GM19397 (cell line): ENCODE data around the gene TACC2.

Source experiments
- ATAC-seq: cut with Tn5 transposase; IDR thresholded peaks from one replicate; pipeline ENCODE4 v1.9.1; 2021; ENCODE audit warnings: mild to moderate bottlenecking, moderate library complexity; ENCODE audit not compliant: unreplicated experiment

Gene TACC2

DNA sequence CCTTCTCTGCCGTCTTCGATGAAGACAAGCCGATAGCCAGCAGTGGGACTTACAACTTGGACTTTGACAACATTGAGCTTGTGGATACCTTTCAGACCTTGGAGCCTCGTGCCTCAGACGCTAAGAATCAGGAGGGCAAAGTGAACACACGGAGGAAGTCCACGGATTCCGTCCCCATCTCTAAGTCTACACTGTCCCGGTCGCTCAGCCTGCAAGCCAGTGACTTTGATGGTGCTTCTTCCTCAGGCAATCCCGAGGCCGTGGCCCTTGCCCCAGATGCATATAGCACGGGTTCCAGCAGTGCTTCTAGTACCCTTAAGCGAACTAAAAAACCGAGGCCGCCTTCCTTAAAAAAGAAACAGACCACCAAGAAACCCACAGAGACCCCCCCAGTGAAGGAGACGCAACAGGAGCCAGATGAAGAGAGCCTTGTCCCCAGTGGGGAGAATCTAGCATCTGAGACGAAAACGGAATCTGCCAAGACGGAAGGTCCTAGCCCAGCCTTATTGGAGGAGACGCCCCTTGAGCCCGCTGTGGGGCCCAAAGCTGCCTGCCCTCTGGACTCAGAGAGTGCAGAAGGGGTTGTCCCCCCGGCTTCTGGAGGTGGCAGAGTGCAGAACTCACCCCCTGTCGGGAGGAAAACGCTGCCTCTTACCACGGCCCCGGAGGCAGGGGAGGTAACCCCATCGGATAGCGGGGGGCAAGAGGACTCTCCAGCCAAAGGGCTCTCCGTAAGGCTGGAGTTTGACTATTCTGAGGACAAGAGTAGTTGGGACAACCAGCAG lies 221.7 kb downstream of the TACC2 start:
- ATAC-seq, result no peak

DNA sequence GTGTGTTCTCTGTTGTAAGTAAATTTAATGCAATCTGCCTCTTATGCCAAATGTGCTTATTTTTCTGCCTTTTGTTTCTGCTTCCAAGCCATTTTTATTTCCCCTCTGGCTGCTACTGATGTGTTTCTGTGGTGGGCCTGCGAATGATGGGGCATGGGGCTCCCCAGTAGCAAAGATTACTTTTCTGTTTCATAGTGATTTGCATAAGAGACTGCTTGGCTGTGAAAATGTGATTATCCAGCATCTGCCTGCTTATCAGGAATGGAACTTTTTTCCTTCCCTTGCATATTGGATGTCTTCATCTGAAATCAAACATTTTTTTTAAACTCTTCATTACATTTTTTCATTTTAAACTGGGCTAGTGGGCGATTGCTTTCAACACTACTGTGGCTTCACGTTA lies 224.4 kb downstream of the TACC2 start:
- no peak for ATAC-seq

DNA sequence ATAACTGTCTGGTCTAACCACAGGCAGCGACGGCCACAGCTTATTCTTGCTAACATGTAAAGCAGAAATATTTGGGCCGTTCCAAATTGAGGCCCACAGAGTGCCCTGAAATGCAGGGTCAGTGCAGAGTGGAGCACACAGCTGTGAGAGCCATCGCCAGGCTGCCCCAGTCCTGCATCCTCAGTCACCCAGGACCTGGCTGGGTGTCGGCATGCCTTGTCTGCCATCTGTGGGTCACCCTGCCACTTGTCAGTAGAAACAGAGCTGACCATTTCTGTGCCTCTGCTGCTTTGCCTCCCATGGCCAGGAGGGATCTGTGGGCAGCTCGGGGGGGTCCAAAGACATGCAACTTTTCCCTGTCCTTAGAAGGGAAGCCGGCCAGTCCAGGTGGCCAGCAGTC lies 224.8 kb downstream of the TACC2 start:
- no peak for ATAC-seq

DNA sequence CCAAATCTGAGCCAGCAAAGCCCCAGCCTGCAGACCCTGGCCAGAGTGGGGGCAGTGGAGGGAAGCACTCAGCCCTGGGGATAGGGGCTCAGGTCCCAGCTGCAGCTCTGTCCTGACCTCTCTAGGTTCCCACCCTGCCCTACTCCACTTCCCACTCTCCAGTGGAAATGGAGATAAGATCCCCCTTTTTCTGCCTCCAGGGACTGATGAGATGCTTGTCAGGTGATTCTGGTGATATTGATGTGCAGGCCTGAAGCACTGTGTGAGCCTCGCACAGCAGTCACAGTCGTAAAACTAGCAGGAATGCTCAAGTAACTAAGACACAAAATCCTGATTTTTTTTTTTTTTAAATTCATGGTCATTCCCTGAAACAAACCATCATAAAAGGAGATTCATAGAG lies 227.1 kb downstream of the TACC2 start:
- ATAC-seq, result no peak

DNA sequence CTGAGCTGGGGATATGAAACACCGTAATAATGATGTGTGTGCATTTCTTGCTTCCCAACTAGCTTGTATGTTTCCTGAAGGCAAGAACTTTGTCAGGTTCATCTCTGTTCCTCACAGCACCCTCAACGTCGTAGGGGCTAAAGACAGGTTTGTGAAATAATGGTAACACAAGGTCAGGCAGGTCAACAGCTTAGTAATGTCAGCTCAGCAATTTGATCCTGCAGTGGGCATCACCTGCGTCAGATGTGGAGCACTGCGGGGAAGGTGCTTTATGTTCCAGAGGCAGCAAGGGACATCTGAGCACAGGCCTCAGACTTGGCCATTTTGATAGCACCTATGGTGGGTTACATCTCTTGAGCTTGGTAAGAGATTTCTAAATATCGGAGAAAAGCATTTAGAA lies 230.4 kb downstream of the TACC2 start:
- ATAC-seq, result no peak

DNA sequence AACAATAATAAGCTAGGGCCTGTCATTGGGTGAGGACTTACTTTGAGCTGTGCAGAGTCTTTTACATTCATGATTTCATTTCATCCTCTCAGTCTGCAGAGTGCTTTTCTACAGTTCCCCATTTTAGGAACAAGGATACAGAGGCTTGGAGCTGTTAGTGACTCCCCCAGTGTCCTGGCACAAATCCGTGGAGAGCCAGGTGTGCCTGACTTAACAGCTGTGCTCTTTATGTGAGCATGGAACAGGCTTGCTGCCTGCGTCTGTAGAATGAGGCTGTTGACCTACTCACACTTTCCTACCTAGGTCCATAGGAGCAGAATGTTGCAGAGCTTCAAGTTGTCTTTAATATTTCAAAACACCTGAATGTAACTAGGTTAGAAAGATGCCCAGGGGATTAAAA lies 231.8 kb downstream of the TACC2 start:
- ATAC-seq, result no peak

DNA sequence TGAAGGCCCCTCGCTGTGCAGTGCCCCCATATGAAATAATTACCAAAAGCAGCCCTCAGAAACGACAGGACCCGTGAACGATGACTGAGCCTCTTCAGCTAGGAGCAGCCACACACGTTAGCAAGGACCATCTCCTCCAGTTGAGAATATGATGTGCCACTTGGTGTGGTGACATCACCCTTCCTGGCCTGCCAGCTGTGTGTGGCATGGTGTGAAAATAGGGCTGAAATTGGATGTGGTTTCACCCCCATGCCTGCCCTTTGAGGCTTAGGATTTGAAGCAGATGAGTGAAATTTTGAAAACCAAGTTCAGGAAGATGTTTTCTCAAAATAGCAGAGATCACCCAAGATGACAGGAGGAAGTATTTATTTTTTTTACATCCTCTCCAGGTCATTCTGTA lies 233.0 kb downstream of the TACC2 start:
- ATAC-seq, result no peak

DNA sequence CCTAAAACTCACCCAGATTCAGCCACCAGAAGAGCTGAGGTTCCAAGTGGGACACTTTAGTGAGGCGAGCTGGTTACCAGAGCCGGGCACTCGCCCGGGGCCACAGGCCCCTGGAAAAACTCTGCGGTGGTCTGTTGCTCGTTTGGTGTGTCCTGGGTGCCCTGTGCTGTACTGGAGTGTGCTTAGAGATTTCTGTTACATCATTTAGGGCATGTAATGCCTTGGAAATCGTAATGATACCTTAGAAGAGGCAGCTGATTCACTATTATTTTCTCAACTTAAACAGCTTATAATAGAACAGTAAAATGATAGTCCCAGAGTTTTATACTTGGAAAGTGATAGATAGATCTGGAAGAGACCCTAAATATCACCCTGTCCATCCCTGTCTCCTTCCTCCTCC lies 233.7 kb downstream of the TACC2 start:
- no peak for ATAC-seq

DNA sequence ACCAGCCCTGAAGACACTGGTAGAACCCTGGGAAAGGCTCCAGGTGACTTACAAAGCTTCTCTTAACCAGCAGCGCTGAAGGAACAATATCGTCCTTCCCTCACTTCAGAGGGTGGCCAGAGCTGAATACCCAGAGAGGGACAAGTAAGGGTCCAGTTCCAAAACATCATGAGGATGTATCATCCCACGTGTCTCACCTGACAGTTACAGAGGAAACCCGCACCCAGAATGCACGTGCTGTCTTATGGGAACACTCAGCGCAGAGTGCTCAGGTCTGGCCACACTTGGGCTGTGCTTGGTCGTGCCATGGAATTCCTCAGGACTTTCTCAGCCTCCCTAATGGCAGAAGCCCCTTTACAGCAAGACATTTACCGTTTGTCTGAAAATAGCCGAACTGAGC lies 235.2 kb downstream of the TACC2 start:
- ATAC-seq, result no peak

DNA sequence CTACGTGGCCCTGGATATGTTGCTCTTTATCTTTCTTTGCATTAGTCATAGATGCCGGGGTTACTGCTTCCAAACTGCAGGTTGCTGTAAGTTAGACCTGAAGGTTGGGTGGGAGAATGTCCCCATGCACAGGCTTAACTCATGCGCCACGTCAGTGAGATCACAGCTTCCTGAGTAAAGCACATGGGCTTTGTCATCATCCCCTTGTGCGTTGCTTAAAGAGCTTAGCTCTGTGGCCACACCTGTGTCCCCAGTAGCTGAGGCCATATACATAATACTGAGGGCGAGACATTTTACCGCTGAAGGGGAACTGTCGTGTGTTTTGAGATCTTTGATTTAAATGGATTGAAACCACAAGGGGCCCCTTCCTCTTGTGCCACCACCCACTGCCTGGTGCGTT lies 236.4 kb downstream of the TACC2 start:
- ATAC-seq, result no peak

DNA sequence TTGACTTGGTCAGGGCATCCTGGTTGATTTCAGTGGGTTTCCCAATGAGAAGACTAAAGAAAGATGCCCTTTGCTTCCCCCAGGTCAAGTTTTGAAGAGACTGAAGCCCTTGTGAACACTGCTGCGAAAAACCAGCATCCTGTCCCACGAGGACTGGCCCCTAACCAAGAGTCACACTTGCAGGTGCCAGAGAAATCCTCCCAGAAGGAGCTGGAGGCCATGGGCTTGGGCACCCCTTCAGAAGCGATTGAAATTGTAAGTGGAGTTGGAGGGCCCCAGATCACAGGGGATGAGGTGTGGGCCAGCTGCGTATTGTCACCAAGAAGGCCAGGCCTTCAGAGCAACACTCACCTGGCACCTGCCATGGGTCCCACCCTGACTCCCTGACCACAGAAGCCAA lies 238.8 kb downstream of the TACC2 start:
- no peak for ATAC-seq

DNA sequence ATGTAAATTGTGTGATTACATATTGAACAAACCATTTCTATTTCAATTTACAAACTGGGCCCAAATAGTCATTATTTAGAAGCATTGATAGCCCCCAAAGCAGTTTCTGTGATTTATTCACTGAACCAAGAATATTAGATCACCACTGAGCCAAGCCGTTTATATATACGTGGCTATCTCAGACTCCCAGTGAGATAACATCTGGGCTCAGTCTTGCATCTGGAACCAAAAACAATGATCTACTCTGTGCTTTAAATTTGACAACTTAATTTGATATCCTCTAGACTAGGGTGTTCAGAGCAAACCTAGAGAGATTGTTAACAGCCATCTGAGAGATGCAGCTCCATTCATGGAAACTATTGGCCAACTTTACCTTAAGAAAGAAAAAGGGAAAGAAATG lies 240.7 kb downstream of the TACC2 start:
- no peak for ATAC-seq

DNA sequence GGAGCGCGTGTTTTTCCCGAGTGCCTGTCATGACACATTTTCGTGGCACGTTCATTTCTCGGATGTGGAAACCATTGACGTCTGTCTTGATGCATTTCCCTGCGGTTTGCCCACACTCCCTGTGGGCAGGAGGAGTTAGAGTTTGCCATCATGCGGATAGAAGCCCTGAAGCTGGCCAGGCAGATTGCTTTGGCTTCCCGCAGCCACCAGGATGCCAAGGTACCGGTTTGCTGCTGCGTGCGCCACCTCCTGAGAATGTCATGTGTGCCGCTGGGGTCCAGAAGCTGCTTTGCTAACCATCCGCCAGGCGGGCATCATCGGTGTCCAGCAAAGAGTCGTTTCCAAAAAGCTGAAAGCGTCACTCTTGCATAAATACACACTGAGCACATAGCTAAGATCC lies 241.3 kb downstream of the TACC2 start:
- ATAC-seq, result no peak

DNA sequence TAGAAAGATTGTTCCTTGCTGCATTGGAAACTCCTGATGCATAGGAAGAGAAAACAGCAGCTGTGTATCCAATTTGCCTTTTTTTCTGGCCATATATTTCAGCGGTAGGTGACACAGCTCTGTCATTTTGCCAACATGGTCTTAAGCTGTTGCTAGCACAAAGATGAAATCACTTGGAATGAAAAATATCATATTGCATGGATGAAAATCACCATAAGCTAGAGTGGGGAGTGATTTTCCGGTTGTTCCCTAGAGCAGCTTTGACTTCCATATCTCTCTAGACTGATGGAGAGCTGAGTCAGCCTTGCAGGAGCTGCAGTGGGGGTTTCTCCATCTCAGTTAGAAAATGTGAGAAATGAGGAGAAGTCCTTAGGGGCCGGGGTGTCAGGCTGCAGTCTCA lies 243.8 kb downstream of the TACC2 start:
- no peak for ATAC-seq

DNA sequence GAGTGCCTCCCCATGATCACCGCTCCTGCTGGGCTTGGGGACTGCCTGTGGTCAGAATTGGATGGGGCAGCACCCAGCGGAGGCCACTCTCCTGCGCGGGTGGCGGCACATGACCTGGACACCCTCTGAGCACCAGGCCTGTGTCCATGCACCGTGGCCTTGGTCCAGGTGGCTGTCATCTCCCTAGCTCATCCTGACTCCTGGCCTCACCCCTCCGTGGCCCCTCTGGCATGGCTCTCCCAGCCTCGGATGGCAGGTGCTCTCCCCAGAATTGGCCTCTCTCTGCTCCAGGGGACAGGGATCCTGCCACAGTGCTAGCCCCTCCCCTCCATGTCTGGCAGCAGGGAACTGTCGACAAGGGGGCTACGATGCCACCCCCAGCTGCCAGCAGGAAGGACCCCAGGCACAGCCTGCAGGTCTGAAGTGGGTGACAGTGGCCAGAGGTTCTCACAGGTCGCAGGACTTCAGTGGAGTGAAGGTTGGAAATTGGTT lies 244.9 kb downstream of the TACC2 start:
- no peak for ATAC-seq

DNA sequence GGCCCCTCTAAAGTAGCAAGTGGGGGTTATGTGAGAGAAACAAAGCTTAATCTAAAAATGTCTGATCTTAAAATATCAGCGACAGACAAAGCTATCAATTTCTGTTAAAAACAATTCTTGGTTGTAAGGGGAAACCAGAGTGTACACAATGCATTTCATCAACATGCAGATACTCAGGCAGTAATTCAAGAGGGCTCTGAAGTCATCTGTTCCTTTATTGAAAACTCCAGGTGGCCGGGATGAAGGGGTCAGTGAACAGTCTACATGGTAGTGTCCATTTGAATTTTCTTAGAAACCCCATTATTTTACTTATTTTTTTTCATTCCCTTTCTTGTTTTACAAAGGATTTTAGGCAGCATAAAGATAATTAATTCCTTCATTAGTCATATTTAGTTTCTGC lies 245.5 kb downstream of the TACC2 start:
- ATAC-seq, result no peak

DNA sequence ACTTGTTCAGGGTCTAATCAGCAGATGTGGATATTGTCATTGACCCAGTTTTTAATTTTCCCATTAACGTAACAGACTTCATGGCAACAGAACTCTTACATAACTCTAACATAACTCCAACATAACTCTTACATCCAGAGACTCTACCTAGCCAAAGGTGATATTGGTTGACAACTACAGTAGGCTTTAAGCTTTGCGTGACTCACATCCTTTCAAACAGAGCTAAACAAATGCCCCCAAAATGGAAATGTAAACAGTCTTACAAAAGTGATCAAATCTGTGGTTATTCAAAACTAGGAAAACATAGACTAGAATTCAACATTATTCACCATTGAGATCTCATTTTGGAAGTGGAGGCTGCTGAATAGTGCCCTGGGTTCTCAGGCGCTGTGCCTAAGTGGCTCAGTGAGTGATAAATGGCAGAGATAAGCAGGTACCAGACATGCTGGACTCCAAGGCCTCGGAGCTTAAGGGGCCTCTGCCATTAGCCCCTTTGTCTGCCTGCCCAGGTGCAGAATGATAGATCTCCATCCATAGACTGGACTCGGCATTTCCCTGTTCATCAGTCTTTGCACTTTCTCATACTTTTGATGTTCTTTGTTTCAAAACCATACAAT lies 247.8 kb downstream of the TACC2 start:
- no peak for ATAC-seq

DNA sequence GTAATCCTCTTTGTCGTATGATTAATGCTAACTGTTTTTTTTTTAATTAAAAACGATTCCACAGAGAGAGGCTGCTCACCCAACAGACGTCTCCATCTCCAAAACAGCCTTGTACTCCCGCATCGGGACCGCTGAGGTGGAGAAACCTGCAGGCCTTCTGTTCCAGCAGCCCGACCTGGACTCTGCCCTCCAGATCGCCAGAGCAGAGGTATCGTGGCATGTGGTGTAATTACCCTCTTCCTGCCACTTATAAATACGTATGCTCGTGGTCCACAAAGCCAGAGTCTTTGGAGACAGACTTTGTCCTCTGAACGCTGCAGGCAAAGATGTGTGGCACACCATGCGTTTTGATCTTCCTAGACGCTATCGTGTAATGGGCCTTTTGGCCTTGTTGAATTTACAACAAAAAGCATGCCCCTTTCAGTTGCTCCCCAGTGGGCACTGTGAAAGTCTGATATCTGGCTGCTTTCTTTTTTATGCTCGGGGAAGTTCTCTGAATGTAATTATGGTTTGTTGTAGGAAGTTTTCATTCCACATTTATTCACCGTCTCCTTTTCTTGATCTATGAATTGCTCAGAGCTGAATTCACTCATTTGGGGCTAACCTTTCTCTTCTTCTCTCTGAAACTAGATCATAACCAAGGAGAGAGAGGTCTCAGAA lies 248.5 kb downstream of the TACC2 start:
- no peak for ATAC-seq

DNA sequence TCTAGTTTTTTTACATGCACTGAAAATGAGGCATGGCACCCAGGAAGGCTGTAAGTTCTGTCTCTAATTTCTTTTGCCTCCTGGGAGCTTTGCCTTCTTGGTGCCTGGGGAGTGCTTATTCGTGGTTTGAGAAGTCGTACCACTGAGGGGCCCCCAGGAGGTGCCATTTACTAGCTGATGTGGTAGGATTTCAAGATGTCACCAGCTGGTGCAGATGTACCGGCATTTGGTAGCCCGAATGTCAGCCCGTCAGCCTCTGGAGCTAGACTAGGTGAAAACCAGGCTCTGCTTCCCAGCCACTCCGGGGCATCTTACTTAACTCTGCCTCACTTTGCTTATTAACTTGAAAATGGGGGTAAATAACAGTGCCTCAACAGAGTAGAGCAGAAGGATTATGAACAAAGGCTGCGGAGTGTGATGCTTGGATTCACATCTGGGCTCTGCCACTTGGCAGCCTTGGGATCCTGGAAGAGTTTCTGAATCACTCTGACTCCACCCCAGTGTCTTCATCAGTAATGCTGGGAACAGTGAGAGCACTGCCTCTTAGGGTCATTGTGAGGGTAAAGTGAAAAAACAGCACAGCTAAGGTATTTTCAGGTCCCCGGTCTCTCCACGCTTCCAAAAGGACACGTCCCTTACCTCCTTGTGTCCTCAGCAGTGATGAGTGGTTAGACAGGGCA lies 250.8 kb downstream of the TACC2 start:
- ATAC-seq, result no peak

DNA sequence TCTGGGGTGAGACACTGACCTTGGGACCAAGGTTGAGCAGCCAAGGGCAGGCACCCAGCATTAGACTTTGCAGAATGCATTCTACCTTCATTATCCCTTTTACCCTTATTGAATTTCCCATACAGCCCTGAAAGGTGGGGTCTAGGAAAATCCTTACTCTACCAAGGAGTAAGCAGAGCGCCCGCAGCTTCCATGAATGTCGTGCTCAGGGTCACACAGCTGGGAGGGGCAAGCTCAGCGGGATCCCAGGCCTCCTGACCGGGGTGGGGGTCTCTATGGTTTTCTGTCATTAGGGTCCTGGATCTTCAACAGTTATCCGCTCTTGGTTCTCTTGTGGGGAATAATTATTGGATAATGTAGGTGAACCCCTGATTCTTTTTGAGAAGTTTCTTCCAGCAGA lies 251.4 kb downstream of the TACC2 start:
- ATAC-seq, result no peak

DNA sequence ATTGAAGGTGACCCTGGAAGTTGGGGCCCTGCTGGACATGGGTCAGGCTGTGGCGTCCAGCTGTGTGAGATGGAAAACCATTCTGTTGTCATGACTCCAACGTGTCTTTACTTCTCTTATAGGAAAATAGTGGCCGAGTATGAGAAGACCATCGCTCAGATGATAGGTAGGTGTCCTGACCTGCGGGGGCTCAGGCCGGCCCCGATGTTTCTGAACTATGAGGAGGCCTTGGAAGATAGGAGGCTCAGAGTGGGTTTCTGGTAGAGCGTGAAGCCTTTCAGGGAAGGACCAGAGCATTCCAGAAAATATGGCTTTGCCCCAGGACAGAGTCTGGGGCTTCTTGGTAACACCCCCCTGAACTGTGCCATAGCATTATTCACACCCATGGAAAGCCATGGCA lies 252.9 kb downstream of the TACC2 start:
- ATAC-seq, result no peak

DNA sequence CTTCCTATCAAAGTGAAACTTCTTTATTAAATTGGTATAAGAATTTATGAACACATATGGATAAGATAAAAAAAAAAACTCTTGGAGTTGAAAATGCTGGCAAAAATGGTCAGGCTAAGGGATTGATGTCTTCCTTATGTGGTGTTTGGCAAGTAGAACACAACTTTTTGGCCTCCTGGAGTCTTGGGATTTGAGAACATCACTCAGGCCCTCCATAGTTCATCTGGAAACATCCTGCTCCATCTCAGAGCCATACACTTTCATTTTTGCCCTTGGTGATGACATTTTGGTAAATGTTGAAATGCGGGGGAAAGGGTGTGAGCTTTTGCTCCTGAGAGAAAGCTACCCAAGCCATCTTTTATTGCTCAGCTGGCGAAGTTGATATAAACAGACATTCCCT lies 254.6 kb downstream of the TACC2 start:
- no peak for ATAC-seq
